Hypothalamus (tissue), 51 donors: ENCODE data around the gene THPO.

Experiments used
- DNase-seq, 51 donors: peaks; one replicate each; lab custom pipeline; 2025; lab: John Stamatoyannopoulos, UW

THPO gene

DNA sequence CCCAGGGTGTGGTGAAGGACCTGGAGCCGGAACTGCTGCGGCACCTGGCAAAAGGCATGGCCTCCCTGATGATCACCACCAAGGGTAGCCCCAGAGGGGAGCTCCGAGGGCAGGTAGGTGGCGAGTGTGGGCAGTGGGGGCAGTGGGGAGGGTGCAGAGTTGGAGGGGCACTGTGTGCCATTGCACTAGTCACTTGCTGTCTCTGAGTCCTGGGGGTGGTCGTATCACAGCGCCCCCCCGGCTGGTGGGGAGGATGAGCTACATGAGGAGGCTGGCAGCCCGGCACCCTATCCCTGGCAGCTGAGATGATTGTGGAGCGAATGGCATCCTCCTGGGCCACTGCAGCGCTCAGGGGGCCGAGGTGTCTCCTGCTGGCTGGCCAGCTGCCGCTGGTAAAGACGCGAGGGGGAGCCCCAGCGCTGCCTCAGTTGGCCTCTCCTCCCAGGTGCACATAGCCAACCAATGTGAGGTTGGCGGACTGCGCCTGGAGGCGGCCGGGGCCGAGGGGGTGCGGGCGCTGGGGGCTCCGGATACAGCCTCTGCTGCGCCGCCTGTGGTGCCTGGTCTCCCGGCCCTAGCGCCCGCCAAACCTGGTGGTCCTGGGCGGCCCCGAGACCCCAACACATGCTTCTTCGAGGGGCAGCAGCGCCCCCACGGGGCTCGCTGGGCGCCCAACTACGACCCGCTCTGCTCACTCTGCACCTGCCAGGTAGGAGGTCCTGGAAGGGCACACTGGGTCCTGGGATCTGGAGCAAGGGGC, 8.2 kb upstream of the THPO start:
- no peak for DNase-seq

DNA sequence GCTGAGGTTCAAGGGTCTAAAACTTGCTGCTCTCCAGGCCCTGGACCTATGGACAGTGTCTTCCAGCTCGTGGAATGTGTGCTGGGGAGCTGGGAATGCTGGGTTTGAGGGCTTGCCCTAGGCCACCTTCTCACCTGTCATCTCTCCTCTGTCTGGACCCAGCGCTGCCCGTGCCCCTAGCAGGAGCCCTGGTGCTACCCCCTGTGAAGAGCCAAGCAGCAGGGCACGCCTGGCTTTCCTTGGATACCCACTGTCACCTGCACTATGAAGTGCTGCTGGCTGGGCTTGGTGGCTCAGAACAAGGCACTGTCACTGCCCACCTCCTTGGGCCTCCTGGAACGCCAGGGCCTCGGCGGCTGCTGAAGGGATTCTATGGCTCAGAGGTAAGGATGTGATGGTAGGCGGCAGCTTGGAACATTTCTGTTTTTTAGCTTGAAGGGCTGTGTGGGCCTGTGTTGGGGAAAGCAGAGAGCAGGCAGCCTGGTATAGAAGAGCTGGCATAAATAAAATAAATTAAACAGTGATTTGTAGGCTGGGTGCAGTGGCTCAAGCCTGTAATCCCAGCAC, 6.9 kb upstream of the THPO start:
- DNase-seq: peak in 2 of 51 donors; percentile 6 to 67

DNA sequence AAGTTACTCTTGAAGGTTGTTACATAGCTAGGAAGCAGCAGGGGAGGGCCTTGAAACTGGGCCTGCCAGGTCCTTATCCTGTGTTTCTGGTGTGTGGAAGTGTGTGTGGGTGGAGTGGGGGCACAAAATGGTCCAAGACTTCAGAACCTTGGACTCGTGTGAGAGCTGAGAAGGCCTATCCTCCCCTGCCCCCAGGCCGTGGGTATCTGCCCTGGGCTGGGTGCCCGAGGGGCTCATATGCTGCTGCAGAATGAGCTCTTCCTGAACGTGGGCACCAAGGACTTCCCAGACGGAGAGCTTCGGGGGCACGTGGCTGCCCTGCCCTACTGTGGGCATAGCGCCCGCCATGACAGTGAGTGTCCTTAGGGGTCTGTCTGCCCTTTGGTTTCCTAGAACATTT, 6.3 kb upstream of the THPO start:
- DNase-seq: no peak

DNA sequence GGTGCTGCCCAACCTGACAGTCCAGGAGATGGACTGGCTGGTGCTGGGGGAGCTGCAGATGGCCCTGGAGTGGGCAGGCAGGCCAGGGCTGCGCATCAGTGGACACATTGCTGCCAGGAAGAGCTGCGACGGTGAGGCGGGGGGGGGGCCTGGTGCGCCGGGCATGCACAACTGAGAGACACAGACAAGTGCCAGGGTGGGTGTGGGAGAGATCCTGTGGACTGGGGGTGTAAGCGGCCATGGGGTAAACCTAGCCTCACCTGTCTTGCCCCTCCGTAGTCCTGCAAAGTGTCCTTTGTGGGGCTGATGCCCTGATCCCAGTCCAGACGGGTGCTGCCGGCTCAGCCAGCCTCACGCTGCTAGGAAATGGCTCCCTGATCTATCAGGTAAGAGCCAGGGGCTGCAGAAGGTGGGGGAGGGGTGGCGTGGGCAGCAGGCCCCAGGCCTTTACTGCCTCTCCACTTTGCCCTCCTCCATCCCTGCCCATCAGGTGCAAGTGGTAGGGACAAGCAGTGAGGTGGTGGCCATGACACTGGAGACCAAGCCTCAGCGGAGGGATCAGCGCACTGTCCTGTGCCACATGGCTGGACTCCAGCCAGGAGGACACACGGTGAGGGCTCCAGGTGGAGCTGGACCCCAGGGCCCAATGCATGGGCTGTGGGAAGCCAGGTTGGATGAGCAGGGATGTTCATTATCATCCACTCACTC, 5.2 kb upstream of the THPO start:
- DNase-seq: no peak

DNA sequence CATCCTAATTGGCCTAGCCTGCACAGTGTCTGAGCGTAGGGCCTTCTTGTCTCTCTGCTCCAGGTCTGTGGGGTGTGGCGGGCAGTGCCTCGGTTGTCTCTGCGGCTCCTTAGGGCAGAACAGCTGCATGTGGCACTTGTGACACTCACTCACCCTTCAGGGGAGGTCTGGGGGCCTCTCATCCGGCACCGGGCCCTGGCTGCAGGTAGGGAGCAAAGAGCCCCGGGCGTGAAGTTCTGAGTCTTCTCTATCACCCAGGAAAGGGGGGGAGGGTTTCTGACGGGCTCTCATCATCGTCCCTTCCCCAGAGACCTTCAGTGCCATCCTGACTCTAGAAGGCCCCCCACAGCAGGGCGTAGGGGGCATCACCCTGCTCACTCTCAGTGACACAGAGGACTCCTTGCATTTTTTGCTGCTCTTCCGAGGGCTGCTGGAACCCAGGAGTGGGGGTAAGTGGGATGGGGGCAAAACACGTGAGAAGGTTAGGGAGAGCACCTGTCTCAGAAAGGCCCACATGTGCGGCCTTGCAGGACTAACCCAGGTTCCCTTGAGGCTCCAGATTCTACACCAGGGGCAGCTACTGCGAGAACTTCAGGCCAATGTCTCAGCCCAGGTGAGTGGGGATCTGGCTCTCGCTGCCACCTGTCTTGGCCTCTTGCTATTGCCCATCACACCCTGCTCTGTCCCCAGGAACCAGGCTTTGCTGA, 4.5 kb upstream of the THPO start:
- DNase-seq: no peak

DNA sequence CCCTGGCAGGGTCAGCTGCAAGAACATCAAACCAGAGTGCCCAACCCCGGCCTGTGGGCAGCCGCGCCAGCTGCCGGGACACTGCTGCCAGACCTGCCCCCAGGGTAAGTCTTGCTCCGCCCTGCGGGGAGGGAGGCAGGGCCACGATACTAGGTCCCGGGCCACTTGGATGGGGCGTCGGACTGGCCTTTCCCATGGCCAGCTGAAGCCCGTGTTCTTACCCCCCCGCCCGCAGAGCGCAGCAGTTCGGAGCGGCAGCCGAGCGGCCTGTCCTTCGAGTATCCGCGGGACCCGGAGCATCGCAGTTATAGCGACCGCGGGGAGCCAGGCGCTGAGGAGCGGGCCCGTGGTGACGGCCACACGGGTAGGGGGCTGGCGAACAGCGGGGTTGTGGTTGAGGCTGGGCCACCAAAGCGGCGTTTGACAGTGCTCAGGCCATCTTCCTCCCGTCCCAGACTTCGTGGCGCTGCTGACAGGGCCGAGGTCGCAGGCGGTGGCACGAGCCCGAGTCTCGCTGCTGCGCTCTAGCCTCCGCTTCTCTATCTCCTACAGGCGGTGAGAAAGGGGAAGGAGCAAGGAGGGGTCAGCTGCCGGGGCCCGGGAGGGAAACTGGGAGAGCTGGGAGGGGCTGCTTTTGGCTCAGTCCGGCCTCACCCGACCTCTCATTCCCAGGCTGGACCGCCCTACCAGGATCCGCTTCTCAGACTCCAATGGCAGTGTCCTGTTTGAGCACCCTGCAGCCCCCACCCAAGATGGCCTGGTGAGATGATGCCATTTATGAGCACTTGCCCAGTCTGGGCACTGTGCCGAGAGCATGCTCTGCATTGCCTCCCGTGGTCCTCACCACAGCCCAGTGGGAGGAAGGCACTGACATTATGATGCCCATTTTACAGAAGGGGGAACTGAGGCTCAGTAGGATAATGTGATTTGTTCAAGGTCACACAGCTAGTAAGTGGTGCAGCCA, 3.5 kb upstream of the THPO start:
- no peak for DNase-seq

DNA sequence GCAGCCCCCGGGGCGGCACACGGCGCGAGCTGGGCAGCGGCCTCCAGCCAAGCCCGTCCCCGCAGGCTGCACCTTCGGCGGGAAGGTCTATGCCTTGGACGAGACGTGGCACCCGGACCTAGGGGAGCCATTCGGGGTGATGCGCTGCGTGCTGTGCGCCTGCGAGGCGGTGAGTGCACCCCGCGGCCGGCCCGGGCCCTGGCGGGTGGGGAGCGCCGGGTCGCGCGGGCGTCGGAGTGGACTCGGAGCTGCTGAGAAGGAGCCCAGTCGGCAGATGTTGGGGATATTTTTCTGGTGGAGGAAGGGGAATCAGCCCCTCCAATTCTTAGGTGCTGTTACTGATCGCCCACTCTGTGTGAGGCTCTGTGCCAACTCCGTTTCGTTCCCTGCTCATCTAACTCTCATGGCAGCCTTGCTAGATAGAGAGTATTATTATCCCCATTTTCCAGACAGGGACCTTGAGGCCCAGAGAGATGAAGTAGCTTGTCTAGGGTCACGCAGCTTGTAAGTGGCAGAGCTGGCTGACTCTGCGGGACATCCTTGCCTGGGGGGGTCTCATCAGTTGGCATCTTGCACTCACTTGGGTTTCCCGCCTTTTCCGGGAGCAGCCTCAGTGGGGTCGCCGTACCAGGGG, 2.7 kb upstream of the THPO start:
- no peak for DNase-seq

DNA sequence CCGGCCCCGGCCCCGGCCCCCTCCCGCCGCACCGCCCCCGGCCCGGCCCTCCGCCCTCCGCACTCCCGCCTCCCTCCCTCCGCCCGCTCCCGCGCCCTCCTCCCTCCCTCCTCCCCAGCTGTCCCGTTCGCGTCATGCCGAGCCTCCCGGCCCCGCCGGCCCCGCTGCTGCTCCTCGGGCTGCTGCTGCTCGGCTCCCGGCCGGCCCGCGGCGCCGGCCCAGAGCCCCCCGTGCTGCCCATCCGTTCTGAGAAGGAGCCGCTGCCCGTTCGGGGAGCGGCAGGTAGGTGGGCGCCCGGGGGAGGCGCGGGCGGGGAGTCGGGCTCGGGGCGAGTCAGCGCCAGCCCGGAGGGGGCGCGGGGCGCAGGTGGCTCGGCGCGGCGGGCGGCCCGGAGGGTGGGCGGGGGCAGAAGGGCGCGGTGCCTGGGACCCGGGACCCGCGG, 2.2 kb upstream of the THPO start:
- DNase-seq: peak in 30 of 51 donors; percentile 2 to 74 (median 26)

DNA sequence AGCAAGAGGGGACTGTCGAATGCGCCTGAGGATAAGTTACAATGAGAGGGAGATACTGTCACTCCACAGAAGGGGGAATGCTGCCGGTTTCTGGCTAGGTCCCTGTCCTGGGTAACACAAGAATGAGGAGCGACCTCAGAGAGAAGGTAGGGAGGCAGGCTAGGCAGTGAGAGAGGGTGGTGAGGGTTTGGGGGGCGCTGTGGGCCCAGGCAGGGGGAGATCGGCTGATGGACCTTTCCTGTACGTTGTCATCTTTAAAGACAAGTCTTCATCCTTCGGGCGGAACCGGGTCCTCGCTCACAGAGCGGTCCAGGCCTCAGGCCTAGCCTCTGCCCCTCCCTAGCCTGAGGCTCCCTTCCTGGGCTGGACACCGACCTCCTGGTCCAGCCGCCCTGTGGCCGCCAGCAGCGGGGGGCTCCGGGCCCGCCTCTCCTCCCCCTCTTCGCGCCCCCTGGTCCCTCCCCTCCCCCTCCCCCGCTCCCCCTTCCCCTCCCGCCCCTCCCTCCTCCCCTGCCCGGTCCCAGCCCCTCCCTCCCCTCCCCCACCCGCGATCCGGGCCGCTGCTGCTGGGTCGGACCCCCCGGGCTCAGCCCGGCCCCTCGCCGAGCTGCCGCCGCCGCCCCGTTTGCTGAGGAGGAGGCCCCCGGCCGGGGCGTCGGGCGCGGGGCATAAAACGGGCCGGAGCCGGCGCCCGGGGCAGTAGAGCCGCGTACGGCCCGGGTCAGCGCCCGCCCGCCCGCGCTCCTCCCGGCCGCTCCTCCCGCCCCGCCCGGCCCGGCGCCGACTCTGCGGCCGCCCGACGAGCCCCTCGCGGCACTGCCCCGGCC, 1.6 kb upstream of the THPO start, which contains the start of gene CHRD:
CHRD (plus strand) TSS at position 697 of the 827 bp plus-strand sequence. CDS start 265 bp downstream, outside the sequence.
- DNase-seq: no peak

DNA sequence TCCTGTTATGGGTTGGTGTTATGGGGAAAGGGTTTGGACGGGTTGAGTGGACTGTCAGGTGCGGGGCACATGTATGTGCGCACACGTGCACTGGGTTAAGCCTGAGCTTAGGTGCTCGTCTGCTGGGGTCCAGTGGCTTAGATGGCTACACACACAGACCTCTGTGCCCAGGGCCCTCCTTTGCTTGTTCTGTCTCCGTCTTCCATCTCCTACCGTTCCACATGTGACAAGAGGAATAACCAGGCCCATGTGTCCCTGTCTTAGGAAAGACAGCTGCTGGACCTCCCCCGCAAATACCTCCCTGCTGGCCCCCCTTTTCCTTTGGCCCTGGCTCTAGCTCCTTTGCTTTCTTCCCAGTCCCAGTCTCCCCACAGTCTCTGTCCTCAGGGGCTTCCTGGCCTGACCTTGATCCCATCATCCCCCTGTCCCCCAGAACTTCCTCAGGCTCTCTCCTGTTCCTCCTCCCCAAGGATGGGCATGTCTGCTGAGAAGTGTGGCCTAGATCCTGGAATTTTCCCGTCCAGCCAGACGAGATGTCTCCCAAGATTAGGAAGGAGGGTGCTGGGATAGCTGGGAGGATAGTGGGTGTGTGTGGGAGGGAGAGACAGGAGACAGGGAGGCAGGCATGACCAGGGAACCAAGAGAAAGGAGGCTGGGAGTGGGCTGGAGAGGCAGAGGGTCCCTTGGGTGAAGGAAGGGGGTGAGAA, 797 bp upstream of the THPO start:
- DNase-seq: no peak

DNA sequence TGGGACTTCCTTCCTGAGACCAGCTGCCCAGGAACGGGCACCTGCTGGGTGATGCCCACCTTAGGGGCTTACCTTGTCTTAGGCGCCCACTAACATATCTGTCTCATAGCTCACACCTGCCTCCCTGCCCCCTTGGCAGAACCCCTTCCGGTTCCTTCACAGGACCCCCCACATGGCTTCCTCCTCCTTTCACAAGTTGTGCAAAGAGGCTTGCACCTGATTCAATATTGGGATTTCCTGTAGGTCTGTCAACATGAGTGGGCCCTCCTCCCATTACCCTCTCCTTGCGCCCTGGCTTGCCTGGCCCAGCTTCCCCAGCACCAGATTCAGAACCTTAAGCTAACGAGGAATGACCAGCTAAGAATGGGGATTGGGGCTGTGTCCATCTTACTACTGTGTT, 633 bp downstream of the THPO start:
- DNase-seq: no peak

DNA sequence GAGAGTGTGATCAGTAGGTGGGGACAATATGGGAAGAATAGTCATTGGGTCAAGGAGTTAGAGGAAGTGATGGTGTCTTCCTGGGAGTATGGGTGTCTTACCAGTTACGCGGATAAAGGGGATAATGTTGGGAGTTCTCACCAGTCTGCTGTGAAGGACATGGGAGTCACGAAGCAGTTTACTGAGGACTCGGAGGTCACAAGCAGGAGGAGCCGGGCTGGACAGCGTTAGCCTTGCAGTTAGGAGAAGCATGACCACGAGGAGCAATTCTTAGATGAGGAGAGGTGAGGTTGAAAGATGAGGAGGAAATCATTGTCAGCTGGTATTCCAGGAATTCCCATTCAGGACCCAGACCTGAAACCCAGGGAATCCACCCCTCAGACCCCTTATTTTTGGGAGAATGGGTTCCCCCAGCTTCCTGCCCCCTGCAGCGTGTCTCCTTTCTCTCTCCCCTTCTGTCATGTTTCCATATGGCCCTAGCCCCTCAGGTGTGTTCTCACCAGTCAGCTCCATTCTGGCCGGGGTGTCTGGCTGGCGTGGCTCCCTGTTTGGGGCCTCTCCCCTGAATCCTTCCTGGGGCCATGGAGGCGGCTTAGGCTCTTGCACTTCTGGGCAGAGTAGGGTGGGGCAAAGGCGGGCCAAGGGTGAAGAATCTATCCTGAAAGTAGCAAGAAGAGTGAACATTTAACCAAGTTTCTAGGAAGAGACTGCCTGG, 2.1 kb downstream of the THPO start:
- DNase-seq: no peak

DNA sequence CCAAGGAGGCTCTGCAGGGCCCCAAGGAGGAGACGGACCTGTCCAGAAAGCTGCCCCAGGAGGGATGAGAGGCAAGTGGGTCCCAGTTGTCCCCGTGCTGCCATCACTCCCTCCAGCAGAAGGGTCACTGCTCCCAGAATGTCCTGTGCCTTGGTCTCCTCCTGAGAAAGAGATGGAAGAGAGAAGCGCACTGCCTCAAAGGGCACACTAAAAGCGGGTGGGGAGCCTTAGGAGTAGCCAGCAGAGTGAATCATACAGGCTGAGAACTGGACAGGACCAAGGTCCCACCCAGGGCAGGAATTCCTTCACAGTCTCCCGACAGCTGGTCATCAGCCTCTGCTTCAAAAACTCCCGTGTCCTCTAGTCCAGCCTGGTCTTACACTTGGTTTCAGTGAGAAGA, 4.6 kb downstream of the THPO start:
- DNase-seq: no peak

DNA sequence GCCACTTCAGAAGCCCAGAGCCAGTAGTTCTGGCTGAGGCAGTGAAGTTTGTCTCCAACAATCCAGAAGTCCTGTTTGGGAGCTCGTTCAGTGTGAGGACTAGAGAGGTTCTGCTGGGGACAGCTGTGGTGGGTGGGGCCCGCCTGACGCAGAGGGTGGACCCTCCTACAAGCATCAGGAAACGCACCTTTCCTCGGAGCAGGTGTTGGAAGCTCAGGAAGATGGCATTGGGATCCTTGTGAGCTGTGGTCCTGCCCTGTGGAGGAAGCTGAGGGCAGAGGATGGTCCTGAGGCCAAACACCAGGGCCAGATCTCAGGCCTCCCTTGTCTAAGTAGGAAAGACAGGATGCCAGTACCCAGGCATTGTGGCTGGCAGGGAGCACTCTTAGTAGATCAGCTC, 5.1 kb downstream of the THPO start:
- no peak for DNase-seq

DNA sequence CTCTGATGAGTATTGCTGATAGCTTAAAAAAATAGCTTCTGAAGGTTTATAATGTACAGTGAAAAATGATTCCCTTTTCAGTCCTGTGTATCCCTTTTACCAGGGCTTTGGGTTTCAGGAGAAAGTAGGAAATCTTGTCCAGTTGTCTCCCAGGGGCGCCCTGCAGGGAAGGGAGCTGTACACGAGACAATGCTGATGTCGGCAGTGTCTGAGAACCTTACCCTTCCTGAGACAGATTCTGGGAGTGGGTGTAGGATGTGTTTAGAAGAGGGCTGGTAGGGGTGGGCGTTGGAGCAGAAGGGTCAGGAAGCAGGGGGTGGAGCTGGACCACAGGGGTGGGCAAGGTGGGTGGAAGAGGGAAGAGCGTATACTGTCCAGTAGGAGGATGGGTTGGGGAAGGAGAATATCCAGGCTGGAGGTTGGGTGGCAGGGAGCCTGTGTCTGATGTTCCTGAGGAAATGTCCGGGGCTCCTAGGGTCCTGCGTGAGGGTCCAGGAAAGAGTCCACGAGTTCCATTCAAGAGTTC, 5.6 kb downstream of the THPO start:
- DNase-seq: no peak

DNA sequence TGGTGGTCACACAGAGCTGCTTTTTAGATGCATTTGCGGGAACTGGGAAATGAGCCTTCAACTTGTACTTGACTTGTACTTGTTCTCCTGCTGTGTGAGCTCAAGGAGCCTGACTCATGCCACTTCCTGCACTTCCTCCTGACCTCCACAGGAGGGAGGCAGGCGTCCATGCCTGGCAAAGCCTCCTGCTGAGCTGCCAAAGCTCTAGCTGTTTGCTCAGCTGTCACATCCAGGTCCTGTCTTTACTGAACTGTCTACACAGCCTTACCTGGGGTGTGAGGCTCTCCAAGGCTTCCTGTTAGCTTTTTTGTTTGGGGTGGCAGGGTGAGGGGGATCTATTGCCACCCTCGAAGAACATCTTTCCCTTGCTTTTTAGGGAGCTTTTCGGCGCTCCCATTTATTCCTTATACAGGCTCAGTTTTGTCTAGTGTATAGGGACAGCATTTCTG, 6.4 kb downstream of the THPO start:
- peak in 47 of 51 donors; percentile 7 to 83 (median 61) for DNase-seq
